DND-41 (cell line): ENCODE data around the gene LPGAT1.

ENCODE experiments used
- ATAC-seq: fragments of 200-7000 bp; cut with Tn5 transposase; 3 replicates; pipeline ENCODE4 v1.9.1; 2021; ENCODE audit warnings: low read depth; ENCODE audit not compliant: insufficient read depth
- DNase-seq: peaks from one replicate; pipeline ENCODE4 v3.0.0-alpha.2; 2020
- H2AFZ ChIP-seq: 2 replicates; pipeline ENCODE4 v1.6.0; 2012; ENCODE audit warnings: low read depth, low read length
- H3K27ac ChIP-seq: 2 replicates; pipeline ENCODE4 v1.5.1; 2012; ENCODE audit warnings: low read length, inconsistent platforms
- H3K27me3 ChIP-seq: fragments of 200-600 bp; sonication (generic); 2 replicates; pipeline ENCODE4 v1.6.0; 2012; ENCODE audit warnings: low read length, mild to moderate bottlenecking, inconsistent platforms; ENCODE audit not compliant: insufficient read depth, poor library complexity
- H3K36me3 ChIP-seq: 2 replicates; pipeline ENCODE4 v1.5.1; 2012; ENCODE audit warnings: low read length, inconsistent platforms; ENCODE audit not compliant: insufficient read depth
- H3K4me1 ChIP-seq: 2 replicates; pipeline ENCODE4 v1.5.1; 2012; ENCODE audit warnings: mild to moderate bottlenecking, low read length; ENCODE audit not compliant: insufficient read depth
- H3K4me2 ChIP-seq: 2 replicates; pipeline ENCODE4 v1.6.0; 2012; ENCODE audit warnings: mild to moderate bottlenecking, moderate library complexity, low read length, inconsistent platforms; ENCODE audit not compliant: insufficient read depth
- H3K4me3 ChIP-seq, 2 experiments: fragments of 200-600 bp in 1 of 2; shearing (Covaris generic) in 1 of 2; 2 replicates each; pipeline ENCODE4 v1.5.1; 2012 to 2016; ENCODE audit warnings: inconsistent platforms in 2 of 2, low read length in 2 of 2, mild to moderate bottlenecking in 2 of 2, low read depth in 1 of 2, moderate library complexity in 1 of 2
- H3K79me2 ChIP-seq: 2 replicates; pipeline ENCODE4 v1.6.0; 2012; ENCODE audit warnings: low read length, inconsistent platforms; ENCODE audit not compliant: insufficient read depth
- H3K9ac ChIP-seq: 2 replicates; pipeline ENCODE4 v1.6.0; 2012; ENCODE audit warnings: low read depth, mild to moderate bottlenecking, inconsistent platforms, low read length, moderate library complexity
- H3K9me3 ChIP-seq: 2 replicates; pipeline ENCODE4 v1.5.1; 2012; ENCODE audit warnings: low read length, moderate library complexity, mild to moderate bottlenecking, inconsistent platforms; ENCODE audit not compliant: insufficient read depth, severe bottlenecking
- H4K20me1 ChIP-seq: 2 replicates; pipeline ENCODE4 v1.6.0; 2012; ENCODE audit warnings: low read length; ENCODE audit not compliant: insufficient read depth
- CTCF ChIP-seq: IDR thresholded peaks from 2 replicates; pipeline ENCODE4 v1.5.1; 2012; ENCODE audit warnings: borderline replicate concordance, low read length, moderate library complexity, mild to moderate bottlenecking; ENCODE audit not compliant: poor library complexity, severe bottlenecking; ENCODE audit errors: extremely low read depth
- EZH2 ChIP-seq: IDR thresholded peaks from 3 replicates; pipeline ENCODE4 v1.6.1; 2012; ENCODE audit warnings: borderline replicate concordance, low read depth, mild to moderate bottlenecking, moderate library complexity, low read length, inconsistent platforms; ENCODE audit not compliant: severe bottlenecking

The LPGAT1 gene

GRCh38 chr1:211843507-211844298 is 13.1 kb upstream of the LPGAT1 start:
- ATAC-seq = no peak
- Histone ChIP-seq H2AFZ (peak overlapping the region; percentile 76), H3K36me3 (no peaks in the 10 kb centered on the region), H3K27me3 (no peaks in the 10 kb centered on the region), H3K4me2 (peak overlapping the region; percentile 45; the same call in 1 of the 2 replicates), H3K79me2 (no peaks in the 10 kb centered on the region), H3K4me1 (peaks cover 16% of the 10 kb centered on the region), H3K27ac (0 out of 2 replicates have a peak overlapping the region, but pooled peaks have one; percentile 63), H3K9me3 (no peaks in the 10 kb centered on the region), H3K9ac (no peak overlapping the region), H4K20me1 (no peaks in the 10 kb centered on the region), H3K4me3 (no peak overlapping the region)
- no peak for DNase-seq
- TF ChIP-seq EZH2 (no peak), CTCF (no peak)

DNA sequence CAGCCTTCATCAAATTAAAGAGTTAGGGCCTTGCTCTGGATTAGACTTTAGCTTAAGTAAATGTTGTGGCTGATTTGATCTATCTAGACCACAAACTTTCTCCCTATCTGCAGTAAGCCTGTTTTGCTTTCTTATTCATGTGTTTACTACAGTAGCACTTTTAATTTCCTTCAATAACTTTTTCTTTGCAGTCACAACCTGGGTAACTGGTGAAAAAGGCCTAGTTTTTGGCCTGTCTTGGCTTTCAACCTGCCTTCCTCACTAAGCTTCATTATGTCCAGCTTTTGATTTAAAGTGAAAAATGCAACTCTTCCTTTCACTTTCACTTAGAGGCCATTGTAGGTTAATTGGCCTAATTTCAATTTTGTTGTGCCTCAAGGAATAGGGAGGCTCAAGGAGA is 12.5 kb upstream of the LPGAT1 start:
- TF ChIP-seq EZH2 (no peak), CTCF (no peak)
- Histone ChIP-seq H3K27me3 (no peaks in the 10 kb centered on the region), H3K4me1 (peaks cover 16% of the 10 kb centered on the region), H3K4me3 (no peak overlapping the region), H3K79me2 (no peaks in the 10 kb centered on the region), H3K9ac (no peak overlapping the region; the same call in 1 of the 2 replicates), H3K9me3 (no peaks in the 10 kb centered on the region), H2AFZ (peak overlapping the region; percentile 76), H3K4me2 (peak overlapping the region; percentile 45), H3K27ac (peak overlapping the region; percentile 63; the same call in 1 of the 2 replicates), H4K20me1 (no peaks in the 10 kb centered on the region), H3K36me3 (no peaks in the 10 kb centered on the region)
- ATAC-seq (peak; percentile 77), DNase-seq (no peak)

- no peak overlapping the region for H3K9ac ChIP-seq
- H3K4me1 ChIP-seq = peaks cover 16% of the 10 kb centered on the region
- no peaks in the 10 kb centered on the region for H3K79me2 ChIP-seq
- H3K4me2 ChIP-seq = peak overlapping the region; percentile 45
- no peak for TF ChIP-seq EZH2
- TF ChIP-seq CTCF = no peak
- no peaks in the 10 kb centered on the region for H3K36me3 ChIP-seq
- peak overlapping the region; percentile 63; the same call in 1 of the 2 replicates for H3K27ac ChIP-seq
- H2AFZ ChIP-seq = peak overlapping the region; percentile 76
- H3K27me3 ChIP-seq = no peaks in the 10 kb centered on the region
- 0 out of 3 replicates have a peak, but pooled peaks have one; percentile 35 for ATAC-seq
- H3K9me3 ChIP-seq = no peaks in the 10 kb centered on the region
- no peak for DNase-seq
- no peak overlapping the region for H3K4me3 ChIP-seq
- no peaks in the 10 kb centered on the region for H4K20me1 ChIP-seq
Measured at GRCh38 chr1:211842518-211842917, 12.0 kb upstream of the LPGAT1 start.

DNA sequence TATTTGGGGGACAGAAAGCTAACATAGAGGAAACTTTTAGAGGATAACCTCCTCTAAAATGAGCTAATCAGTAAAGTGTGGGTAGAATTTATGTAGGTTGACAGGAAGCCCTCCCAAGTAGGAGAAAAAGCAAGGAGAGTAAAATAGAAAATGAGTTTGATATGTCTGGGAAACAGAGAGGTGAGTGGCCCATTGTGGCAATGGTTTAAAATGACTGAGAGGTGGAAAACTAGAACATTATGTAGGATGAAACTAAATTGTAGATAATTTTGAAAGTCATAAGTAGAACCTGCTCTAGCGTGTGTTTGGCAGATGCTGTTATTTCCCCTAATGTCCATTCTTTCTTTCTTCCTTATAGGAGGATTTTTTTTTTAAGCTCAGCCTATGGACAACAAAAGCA is 8.5 kb upstream of the LPGAT1 start:
- TF ChIP-seq EZH2 = no peak
- H3K9ac ChIP-seq = no peak overlapping the region
- ATAC-seq = no peak
- H3K4me3 ChIP-seq = no peak overlapping the region
- H3K9me3 ChIP-seq = no peaks in the 10 kb centered on the region
- DNase-seq = no peak
- no peak overlapping the region for H2AFZ ChIP-seq
- peaks cover 16% of the 10 kb centered on the region for H3K4me1 ChIP-seq
- no peaks in the 10 kb centered on the region for H3K36me3 ChIP-seq
- H4K20me1 ChIP-seq = no peaks in the 10 kb centered on the region
- H3K4me2 ChIP-seq = no peak overlapping the region
- H3K27ac ChIP-seq = no peak overlapping the region
- H3K27me3 ChIP-seq = no peaks in the 10 kb centered on the region
- H3K79me2 ChIP-seq = no peaks in the 10 kb centered on the region
